ENCODE results near the gene GABBR2. TPM values are rescaled to one million over a fixed set of nuclear protein-coding genes. Genes with fewer than 3 reads are reported as not detected.

GABBR2 gene
- total RNA-seq, 1 experiment from 2014 or later: 6.3 TPM

GRCh38 chr9:98530275-98530674, 178.5 kb downstream of the GABBR2 start:
- ATAC-seq (no peak), DNase-seq (ENCODE audit: low read depth, low spot score) (no peak)
- Histone ChIP-seq H3K36me3 (ENCODE audit: control insufficient read depth, insufficient read depth, low read length) (no peaks in the 10 kb centered on the region), H3K4me3 (ENCODE audit: low read depth in 2 of 2, low read length in 2 of 2) (no peak overlapping the region), H3K27ac (ENCODE audit: low read length) (no peak overlapping the region), H3K9me3 (ENCODE audit: control insufficient read depth, insufficient read depth, low read depth, low read length) (no peaks in the 10 kb centered on the region), H3K4me1 (ENCODE audit: control insufficient read depth, insufficient read depth, low read length) (no peaks in the 10 kb centered on the region), H3K27me3 (ENCODE audit: control insufficient read depth, insufficient read depth, low read length) (no peaks in the 10 kb centered on the region)
- ChIA-PET CTCF (no interaction called here), POLR2A (no interaction called here)
- intact Hi-C loops (cut with micrococcal nuclease; ENCODE audit: unreplicated experiment) (no loop called here), in situ Hi-C loops (cut with HindIII; ENCODE audit: low pct_unique_long_range_greater_than_20kb, low sequenced_read_pairs) (no loop called here)
- TF ChIP-seq SIN3A (IDR thresholded peaks at IDR 0.05; ENCODE audit: borderline replicate concordance, insufficient read depth, low read depth, low read length): no peak
- TF ChIP-seq POLR2AphosphoS5 (IDR thresholded peaks at IDR 0.05; ENCODE audit: low read depth, low read length): no peak
- no peak for TF ChIP-seq CTCF (IDR thresholded peaks at IDR 0.05)
- no peak for TF ChIP-seq TCF7L2 (IDR thresholded peaks at IDR 0.05; ENCODE audit: low read depth, low read length)
- TF ChIP-seq REST (IDR thresholded peaks at IDR 0.05; ENCODE audit: insufficient read depth in 1 of 2, low read depth in 2 of 2, low read length in 1 of 2): no peak
- no TSS peak for BruUV-seq (replicated peaks)

- CTCF ChIA-PET: no interaction called here
- H3K27ac ChIP-seq (ENCODE audit: low read length): no peak overlapping the region
- ATAC-seq: no peak
- no peak for DNase-seq (ENCODE audit: low read depth, low spot score)
- no peak overlapping the region for H3K4me3 ChIP-seq (ENCODE audit: low read depth in 2 of 2, low read length in 2 of 2)
- no peaks in the 10 kb centered on the region for H3K4me1 ChIP-seq (ENCODE audit: control insufficient read depth, insufficient read depth, low read length)
- POLR2A ChIA-PET: no interaction called here
- in situ Hi-C loops (cut with HindIII; ENCODE audit: low pct_unique_long_range_greater_than_20kb, low sequenced_read_pairs) (no loop called here), intact Hi-C loops (cut with micrococcal nuclease; ENCODE audit: unreplicated experiment) (no loop called here)
- TF ChIP-seq POLR2AphosphoS5 (IDR thresholded peaks at IDR 0.05; ENCODE audit: low read depth, low read length): no peak
- no peak for TF ChIP-seq CTCF (IDR thresholded peaks at IDR 0.05)
- no peak for TF ChIP-seq TCF7L2 (IDR thresholded peaks at IDR 0.05; ENCODE audit: low read depth, low read length)
- no peak for TF ChIP-seq REST (IDR thresholded peaks at IDR 0.05; ENCODE audit: insufficient read depth in 1 of 2, low read depth in 2 of 2, low read length in 1 of 2)
- no peak for TF ChIP-seq SIN3A (IDR thresholded peaks at IDR 0.05; ENCODE audit: borderline replicate concordance, insufficient read depth, low read depth, low read length)
- no peaks in the 10 kb centered on the region for H3K9me3 ChIP-seq (ENCODE audit: control insufficient read depth, insufficient read depth, low read depth, low read length)
- no peaks in the 10 kb centered on the region for H3K27me3 ChIP-seq (ENCODE audit: control insufficient read depth, insufficient read depth, low read length)
- BruUV-seq (replicated peaks): no TSS peak
- no peaks in the 10 kb centered on the region for H3K36me3 ChIP-seq (ENCODE audit: control insufficient read depth, insufficient read depth, low read length)
These were observed 178.9 kb downstream of the GABBR2 start for GRCh38 chr9:98529841-98530240.
